Esophagus muscularis mucosa (tissue), 3 donors: ENCODE measurements around the gene GSG1L.

Experiments
- POLR2A ChIP-seq: fragments of 450-650 bp; IDR thresholded peaks from one replicate; pipeline ENCODE4 v1.6.1; 2017; ENCODE audit warnings: antibody characterized with exemption, moderate library complexity, mild to moderate bottlenecking, low read depth
- TF ChIP-seq, protein P1 (sequence below), 3 experiments: fragments of 200-600 bp in 2 of 3; fragments of 450-650 bp in 1 of 3; sonication (generic) in 2 of 3; IDR thresholded peaks; one replicate each; pipeline ENCODE4 v1.5.1; 2017 to 2019; ENCODE audit warnings: antibody characterized with exemption in 3 of 3, mild to moderate bottlenecking in 2 of 3, moderate library complexity in 1 of 3

- TF ChIP-seq, protein P1, sequence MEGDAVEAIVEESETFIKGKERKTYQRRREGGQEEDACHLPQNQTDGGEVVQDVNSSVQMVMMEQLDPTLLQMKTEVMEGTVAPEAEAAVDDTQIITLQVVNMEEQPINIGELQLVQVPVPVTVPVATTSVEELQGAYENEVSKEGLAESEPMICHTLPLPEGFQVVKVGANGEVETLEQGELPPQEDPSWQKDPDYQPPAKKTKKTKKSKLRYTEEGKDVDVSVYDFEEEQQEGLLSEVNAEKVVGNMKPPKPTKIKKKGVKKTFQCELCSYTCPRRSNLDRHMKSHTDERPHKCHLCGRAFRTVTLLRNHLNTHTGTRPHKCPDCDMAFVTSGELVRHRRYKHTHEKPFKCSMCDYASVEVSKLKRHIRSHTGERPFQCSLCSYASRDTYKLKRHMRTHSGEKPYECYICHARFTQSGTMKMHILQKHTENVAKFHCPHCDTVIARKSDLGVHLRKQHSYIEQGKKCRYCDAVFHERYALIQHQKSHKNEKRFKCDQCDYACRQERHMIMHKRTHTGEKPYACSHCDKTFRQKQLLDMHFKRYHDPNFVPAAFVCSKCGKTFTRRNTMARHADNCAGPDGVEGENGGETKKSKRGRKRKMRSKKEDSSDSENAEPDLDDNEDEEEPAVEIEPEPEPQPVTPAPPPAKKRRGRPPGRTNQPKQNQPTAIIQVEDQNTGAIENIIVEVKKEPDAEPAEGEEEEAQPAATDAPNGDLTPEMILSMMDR (IDR thresholded peaks at IDR 0.05), result no peak
- no peak for TF ChIP-seq POLR2A
Observed at GRCh38 chr16:28027055-28027454, 36.5 kb downstream of the GSG1L start.
